ENCODE measurements around the gene DUOX1.

- TF ChIP-seq, protein P1, sequence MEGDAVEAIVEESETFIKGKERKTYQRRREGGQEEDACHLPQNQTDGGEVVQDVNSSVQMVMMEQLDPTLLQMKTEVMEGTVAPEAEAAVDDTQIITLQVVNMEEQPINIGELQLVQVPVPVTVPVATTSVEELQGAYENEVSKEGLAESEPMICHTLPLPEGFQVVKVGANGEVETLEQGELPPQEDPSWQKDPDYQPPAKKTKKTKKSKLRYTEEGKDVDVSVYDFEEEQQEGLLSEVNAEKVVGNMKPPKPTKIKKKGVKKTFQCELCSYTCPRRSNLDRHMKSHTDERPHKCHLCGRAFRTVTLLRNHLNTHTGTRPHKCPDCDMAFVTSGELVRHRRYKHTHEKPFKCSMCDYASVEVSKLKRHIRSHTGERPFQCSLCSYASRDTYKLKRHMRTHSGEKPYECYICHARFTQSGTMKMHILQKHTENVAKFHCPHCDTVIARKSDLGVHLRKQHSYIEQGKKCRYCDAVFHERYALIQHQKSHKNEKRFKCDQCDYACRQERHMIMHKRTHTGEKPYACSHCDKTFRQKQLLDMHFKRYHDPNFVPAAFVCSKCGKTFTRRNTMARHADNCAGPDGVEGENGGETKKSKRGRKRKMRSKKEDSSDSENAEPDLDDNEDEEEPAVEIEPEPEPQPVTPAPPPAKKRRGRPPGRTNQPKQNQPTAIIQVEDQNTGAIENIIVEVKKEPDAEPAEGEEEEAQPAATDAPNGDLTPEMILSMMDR (conservative IDR thresholded peaks at IDR 0.05 in 1 of 2, IDR thresholded peaks at IDR 0.05 in 1 of 2; ENCODE audit: low read depth in 1 of 2, low read length in 2 of 2), result no peak
- TF ChIP-seq EZH2 (IDR thresholded peaks at IDR 0.05; ENCODE audit: low read length, missing control alignments), result no peak
These were observed 15.1 kb upstream of the DUOX1 start for GRCh38 chr15:45114751-45115085.
